GM18907 (cell line): ENCODE measurements around the gene APOBEC2.
"Not testable (repeated sequence)": the region's sequence is repeated elsewhere in the genome, so short reads cannot be mapped to it uniquely, and the experiment has no call there.

Experiments used
- ATAC-seq: cut with Tn5 transposase; IDR thresholded peaks from one replicate; pipeline ENCODE4 v1.9.1; 2021; ENCODE audit warnings: mild to moderate bottlenecking, moderate library complexity; ENCODE audit not compliant: unreplicated experiment

APOBEC2 gene

GRCh38 chr6:41053041-41053440 lies at the start of gene APOBEC2:
TSS of gene APOBEC2 (plus strand) at chr6:41053202. CDS start at chr6:41053348, 146 bp downstream.
- ATAC-seq: no peak

- ATAC-seq: not testable (repeated sequence)
These were observed 46.8 kb upstream of the APOBEC2 start for GRCh38 chr6:41006217-41006616.

DNA sequence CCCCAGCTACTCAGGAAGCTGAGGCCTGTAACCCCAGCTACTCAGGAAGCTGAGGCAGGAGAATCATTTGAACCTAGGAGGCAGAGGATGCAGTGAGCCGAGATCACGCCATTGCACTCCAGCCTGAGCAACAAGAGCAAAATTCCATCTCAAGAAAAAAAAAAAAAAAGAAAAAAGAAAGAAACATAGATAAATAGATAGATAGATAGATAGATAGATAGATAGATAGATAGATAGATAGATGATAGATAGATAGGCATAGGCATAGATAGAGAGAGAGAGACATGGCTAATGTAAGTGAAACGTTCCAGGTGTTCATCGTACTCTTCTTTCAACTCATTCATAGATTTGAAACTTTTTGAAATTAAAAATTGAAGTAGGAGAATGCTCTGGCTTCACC lies 46.0 kb upstream of the APOBEC2 start:
- not testable (repeated sequence) for ATAC-seq

- no peak for ATAC-seq
These were observed 45.0 kb upstream of the APOBEC2 start for GRCh38 chr6:41008011-41008410.

GRCh38 chr6:41009669-41010068 lies 43.3 kb upstream of the APOBEC2 start:
- no peak for ATAC-seq

DNA sequence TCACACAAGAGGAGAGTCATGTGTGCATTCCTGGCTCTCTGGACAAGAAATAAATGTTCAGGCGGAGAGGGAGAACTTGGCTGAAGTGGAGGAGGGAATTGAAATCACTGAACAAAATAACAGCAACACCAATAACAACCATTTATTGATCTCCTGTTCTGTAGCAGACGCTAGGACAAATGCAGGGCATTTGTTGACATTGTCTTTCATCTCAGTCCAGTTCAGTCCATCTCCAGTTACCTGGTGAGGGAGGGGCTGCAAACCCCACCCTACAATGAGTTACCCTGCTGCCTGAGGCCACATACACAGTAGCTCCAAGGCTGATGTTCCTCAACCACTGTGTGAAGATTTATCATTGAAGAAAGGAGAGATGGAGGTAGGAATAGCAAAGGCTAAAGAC lies 41.3 kb upstream of the APOBEC2 start:
- no peak for ATAC-seq

DNA sequence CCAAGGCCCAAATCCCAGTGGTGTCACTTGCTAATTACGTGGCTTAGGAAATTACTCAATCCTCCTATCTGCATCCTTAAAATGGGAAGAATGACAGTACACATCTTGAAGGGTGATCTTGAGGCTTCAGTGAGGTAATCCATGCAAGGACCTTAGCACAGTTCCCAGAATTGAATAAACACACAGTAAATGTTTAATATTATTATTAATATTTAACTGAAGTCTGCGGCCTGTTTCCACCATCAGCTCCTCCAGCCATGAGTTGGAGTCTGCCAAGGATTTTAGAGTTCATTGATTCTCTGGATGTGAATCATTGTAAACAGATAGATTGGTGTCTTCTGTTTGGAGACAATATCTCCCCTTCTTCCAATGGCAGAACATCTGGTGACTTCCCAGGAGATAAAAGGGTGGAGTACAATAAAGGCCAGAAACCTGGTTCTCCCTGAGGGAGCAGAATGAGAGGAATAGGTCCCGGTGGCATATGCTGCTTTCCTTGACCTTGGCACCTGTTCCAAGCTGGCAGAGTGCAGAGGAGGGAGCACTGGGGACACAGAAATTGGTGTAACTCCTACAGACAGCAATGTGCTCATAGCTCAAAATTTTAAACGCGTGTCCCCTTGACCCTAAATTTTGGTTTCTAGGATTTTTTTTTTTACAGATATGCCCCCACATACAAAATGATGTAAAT lies 39.4 kb upstream of the APOBEC2 start:
- ATAC-seq: no peak

GRCh38 chr6:41014780-41015179 lies 38.2 kb upstream of the APOBEC2 start:
- ATAC-seq: no peak

DNA sequence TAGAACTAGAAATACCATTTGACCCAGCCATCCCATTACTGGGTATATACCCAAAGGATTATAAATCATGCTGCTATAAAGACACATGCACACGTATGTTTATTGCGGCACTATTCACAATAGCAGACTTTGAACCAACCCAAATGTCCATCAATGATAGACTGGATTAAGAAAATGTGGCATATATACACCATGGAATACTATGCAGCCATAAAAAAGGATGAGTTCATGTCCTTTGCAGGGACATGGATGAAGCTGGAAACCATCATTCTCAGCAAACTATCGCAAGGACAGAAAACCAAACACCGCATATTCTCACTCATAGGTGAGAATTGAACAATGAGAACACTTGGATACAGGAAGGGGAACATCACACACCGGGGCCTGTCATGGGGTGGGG lies 37.1 kb upstream of the APOBEC2 start:
- ATAC-seq: not testable (repeated sequence)

DNA sequence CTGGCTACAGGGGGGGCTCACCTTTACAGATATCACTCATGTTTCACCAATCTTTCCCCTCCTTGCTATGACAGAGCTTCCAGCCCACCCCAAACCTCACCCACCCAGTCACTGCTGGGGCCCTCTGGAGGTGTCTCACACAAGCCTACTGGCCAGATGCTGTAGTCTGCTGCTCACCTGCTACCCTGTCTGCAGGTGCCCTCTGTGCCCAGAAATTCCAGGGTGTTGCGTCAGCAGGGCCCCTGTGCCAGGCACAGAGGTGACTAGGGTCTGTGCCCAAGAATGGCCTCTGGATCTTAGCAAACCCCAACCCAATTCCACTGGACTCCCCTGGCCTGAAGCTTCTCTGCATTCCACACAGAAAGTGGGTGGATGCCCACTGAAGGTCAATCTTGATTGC lies 35.3 kb upstream of the APOBEC2 start:
- no peak for ATAC-seq

- ATAC-seq: no peak
These were observed 31.2 kb upstream of the APOBEC2 start for GRCh38 chr6:41021832-41022231.

GRCh38 chr6:41022294-41022693 lies 30.7 kb upstream of the APOBEC2 start:
- ATAC-seq: no peak

GRCh38 chr6:41023114-41023513 lies 29.9 kb upstream of the APOBEC2 start:
- ATAC-seq: no peak

DNA sequence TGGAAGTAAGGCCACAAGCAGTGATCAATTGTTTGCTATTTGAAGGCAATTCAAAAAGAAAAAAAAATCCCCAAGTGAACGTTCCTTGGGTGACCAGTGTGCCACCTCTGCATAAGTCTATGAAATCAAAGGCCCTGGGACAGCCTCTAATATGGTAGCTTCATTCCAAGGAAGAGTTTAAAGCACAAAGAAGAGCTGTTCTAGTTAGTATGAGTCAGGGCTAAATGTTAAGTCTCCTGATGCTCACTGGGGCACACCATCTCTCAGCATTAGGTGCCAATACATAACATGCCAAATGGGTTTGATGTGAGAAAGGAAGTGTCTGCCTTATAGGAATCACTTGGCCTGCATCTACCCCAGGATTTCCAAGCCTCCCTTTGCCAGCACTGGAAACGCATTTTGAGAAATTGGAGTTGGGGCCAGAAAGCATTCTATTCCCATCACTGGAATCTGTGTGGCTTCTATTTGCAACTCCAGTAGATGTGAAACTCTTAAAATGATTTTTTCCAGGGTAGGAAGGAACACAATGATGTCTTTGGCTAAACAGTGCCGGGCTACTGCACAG lies 27.0 kb upstream of the APOBEC2 start:
- ATAC-seq: no peak

DNA sequence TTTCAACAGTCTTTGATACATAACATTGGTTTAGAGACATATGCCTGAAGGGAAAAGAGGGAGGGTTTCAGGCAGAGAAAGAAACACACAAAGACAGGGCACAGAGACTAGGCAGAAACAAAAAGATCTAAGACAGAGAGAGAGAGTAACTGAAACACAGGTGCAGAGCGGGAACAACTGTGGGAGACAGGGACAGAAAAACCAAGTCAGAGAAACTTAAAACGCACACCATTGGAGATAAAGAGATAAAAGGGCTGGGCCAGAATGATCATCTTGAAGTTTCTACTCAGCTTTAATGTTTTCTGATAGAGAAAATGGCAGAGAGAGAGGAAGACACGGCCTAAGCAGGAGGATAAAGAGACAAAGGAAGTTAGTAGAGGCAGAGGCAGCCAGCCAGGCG lies 25.8 kb upstream of the APOBEC2 start:
- no peak for ATAC-seq

- ATAC-seq: peak; percentile 88
These were observed 25.0 kb upstream of the APOBEC2 start for GRCh38 chr6:41027799-41028560.

DNA sequence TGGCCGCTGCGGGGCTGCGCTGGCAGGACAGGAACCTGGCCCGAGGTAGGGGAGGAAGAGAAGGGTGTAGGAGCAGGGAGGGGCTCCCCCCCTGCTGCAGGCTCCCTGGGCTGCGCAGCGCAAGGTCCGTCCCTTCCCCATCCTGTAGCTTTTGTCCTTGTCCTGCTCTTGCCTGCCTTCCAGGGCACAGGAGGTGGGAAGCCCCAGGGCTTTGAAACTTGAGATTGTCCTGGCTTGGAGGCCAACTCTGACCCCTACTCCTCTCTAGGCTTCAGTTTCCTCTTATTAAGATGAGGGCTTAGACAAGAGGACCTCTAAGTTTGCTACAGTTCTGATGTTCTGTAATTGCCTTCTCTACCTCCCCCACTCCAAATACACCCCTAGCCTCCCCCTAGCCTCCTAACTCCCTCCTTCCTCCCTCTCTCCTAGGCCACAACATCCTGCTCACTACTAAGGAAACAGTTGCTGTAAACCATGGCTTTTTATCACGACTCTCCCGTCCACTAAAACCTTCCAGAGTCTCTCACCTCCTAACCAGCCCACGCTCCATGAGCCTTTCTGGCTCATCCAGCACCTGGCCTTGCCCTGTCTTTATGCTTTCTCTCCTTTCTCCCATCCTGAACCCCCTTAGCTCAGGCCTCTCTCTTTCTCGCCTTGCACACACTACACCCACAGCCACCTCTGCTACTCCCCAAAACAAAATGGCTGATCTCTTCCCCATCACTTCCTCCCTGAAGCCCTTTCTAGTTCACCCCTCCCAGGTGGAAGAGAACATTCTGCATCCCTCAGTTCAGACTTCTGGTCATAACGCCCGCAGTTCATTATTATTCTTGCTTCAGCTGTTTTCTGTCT lies 24.2 kb upstream of the APOBEC2 start:
- ATAC-seq: peak; percentile 43

GRCh38 chr6:41032830-41033229 lies 20.2 kb upstream of the APOBEC2 start:
- no peak for ATAC-seq

DNA sequence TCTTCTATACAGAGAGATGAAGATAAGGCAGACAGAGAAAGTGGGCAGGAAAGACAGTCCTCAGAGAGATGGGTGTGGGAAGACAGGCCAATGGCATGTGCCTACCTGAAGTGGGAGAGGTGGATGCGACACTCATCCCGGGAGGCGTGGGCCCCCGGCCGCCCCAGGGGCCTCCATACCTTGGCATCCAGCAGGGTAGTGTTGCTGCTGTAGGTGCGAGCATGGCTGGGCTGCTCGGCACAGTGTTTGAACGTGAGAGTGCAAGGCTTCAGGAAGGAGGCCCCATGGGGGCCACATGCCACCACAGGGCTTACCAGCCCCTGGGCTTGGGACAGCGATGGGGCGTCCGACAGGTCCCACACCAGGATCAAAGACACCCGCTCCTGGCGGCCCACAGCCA lies 19.2 kb upstream of the APOBEC2 start:
- ATAC-seq: no peak

GRCh38 chr6:41036186-41036585 lies 16.8 kb upstream of the APOBEC2 start:
- ATAC-seq: no peak

GRCh38 chr6:41036601-41037000 lies 16.4 kb upstream of the APOBEC2 start:
- ATAC-seq: no peak
